Bronchial epithelial cell (primary cell): ENCODE data around the gene LEF1. TPM values are rescaled to one million over a fixed set of nuclear protein-coding genes. Genes with fewer than 3 reads are reported as not detected.

Experiments
- DNase-seq: peaks from one replicate; pipeline ENCODE4 v3.0.0-alpha.2; 2010; ENCODE audit warnings: low read depth
- FAIRE-seq: peaks from 2 replicates; lab custom pipeline; 2011; peaks lifted over from hg19 to GRCh38; lab: Jason Lieb, UNC
- H3K27me3 ChIP-seq: 2 replicates; pipeline ENCODE4 v1.5.1; 2011; ENCODE audit warnings: low read length; ENCODE audit not compliant: control insufficient read depth, insufficient read depth
- H3K36me3 ChIP-seq: 2 replicates; pipeline ENCODE4 v1.5.1; 2011; ENCODE audit warnings: low read length; ENCODE audit not compliant: control insufficient read depth, insufficient read depth
- H3K4me3 ChIP-seq: 2 replicates; pipeline ENCODE4 v1.5.1; 2011; ENCODE audit warnings: mild to moderate bottlenecking, low read depth, low read length, control low read depth
- total RNA-seq: library from RNA; depleted of rRNA; stranded (reverse); fragments of >200 nt; gene quantifications from 2 replicates; pipeline ENCODE4 v1.2.1, GENCODE V29; 2014
- TF ChIP-seq, protein P1 (sequence below): IDR thresholded peaks from 2 replicates; pipeline ENCODE4 v1.5.1; 2011; ENCODE audit warnings: mild to moderate bottlenecking, moderate library complexity, low read length, control low read depth, inconsistent platforms; ENCODE audit not compliant: insufficient read depth, severe bottlenecking

LEF1 gene
- total RNA-seq, 1 donor from 2014 or later: not detected

DNA sequence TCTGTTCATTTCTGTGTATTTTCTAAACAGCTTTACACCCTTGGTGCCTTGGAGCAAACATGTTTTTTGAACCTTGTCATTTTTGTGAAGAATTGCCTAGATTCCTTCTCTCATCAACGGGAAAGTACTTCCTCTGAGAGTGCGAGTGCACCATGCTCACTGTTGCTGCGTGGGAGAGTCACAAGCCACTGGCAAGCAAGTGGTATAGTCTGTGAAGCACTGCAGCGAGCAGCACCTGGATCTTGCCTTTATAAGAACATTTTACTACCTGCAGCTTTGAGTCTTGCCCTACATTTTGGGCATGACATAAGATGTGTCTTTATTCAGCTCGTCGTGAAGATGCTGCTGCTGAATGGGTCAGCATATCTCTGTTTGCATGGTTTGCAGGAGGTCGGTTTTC is 134.2 kb downstream of the LEF1 start:
- Histone ChIP-seq H3K36me3 (peaks cover 2% of the 10 kb centered on the region), H3K4me3 (no peak overlapping the region), H3K27me3 (no peaks in the 10 kb centered on the region)
- TF ChIP-seq, protein P1, sequence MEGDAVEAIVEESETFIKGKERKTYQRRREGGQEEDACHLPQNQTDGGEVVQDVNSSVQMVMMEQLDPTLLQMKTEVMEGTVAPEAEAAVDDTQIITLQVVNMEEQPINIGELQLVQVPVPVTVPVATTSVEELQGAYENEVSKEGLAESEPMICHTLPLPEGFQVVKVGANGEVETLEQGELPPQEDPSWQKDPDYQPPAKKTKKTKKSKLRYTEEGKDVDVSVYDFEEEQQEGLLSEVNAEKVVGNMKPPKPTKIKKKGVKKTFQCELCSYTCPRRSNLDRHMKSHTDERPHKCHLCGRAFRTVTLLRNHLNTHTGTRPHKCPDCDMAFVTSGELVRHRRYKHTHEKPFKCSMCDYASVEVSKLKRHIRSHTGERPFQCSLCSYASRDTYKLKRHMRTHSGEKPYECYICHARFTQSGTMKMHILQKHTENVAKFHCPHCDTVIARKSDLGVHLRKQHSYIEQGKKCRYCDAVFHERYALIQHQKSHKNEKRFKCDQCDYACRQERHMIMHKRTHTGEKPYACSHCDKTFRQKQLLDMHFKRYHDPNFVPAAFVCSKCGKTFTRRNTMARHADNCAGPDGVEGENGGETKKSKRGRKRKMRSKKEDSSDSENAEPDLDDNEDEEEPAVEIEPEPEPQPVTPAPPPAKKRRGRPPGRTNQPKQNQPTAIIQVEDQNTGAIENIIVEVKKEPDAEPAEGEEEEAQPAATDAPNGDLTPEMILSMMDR: no peak
- FAIRE-seq (no peak), DNase-seq (no peak)

- FAIRE-seq (no peak), DNase-seq (no peak)
- TF ChIP-seq, protein P1: no peak
- H3K27me3 ChIP-seq: no peaks in the 10 kb centered on the region
- H3K4me3 ChIP-seq: no peak overlapping the region
- H3K36me3 ChIP-seq: peaks cover 5% of the 10 kb centered on the region
Measured at GRCh38 chr4:108033348-108033747, 135.4 kb downstream of the LEF1 start.

DNA sequence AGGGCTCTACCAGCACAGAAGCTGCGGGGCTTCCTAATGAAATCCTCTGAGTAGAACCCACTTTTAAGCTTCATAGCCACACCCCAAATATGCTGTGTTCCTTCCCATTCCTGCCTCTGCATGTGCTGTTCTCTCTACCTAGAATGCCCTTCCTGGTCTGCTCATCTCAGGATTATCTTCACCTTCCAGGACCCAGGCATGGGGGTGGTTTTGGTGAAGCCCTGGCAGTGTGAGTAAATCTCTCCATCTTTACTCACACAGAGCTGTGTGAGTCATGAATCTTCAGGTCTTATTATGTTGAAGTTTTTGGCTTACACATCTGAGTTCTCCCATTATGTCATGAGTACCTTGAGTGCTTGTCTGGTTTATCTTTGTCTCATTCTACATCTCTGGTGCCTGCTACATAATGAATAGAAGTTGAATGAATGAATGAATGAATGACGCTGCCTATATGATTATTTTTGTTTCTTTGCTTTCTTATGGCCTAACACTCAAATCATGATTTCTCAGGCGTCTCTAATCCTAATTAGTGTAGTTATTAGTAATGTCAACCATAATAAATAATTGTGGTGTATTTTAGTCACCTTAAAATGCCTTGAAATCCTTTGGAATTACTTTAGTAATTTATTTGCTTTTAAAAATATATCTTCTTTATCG is 137.2 kb downstream of the LEF1 start:
- Histone ChIP-seq H3K4me3 (no peak overlapping the region), H3K36me3 (peaks cover 6% of the 10 kb centered on the region), H3K27me3 (no peaks in the 10 kb centered on the region)
- DNase-seq: peak; percentile 69
- TF ChIP-seq, protein P1: no peak
- no peak for FAIRE-seq

DNA sequence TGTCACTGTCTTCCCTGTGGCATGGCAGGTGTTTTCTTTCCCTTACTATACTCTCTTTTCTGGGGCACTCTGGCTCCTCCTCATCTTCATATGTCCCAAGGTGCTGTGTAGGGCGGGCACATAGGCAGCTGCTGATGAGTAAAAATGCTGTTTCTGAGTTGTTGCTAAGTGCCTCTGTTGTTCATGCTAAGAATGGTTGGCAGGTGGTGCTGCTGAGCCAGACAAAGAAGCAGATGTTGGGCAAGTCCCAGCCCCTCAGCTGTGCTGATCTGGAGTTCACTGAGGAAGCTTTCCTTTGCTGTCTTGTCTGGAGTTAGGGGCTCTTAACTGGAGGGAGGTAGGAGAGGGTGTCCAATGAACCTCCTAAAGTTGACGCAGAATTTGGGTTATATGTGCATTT is 138.4 kb downstream of the LEF1 start:
- TF ChIP-seq, protein P1: peak; percentile 42
- FAIRE-seq (peak; percentile 40), DNase-seq (peak; percentile 52)

DNA sequence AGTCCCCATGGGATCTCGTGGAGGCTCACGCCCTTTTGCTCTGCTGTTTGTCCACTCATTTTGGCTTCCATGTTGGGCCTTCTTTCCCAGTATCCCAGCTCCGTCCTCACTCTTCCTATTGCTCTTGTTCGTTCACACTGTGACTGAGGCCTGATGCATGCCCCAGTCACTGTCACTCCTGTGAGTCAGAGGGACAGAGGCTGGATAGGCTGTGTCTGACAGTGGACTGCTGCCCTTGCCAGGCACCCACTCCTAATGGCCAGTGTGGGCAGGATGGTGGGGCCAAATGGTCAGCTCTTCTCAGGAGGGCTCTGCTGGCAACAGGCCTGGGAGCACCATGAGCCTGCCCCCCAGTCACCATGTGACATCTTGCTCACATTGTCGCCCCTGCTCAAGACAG is 139.0 kb downstream of the LEF1 start:
- TF ChIP-seq, protein P1: no peak
- DNase-seq: no peak
- Histone ChIP-seq H3K27me3 (no peaks in the 10 kb centered on the region), H3K4me3 (no peak overlapping the region), H3K36me3 (peaks cover 6% of the 10 kb centered on the region)
- FAIRE-seq: no peak

More for the DNA sequence above, 138.4 kb downstream of the LEF1 start:
- Histone ChIP-seq H3K36me3 (peaks cover 6% of the 10 kb centered on the region), H3K27me3 (no peaks in the 10 kb centered on the region), H3K4me3 (no peak overlapping the region)
